WERI-Rb-1 (cell line): ENCODE measurements around the gene GRIN3B.

ENCODE experiments used
- DNase-seq: peaks from one replicate; pipeline ENCODE4 v3.0.0-alpha.2; 2020
- H3K27ac ChIP-seq: fragments of 250-450 bp; sonication (Bioruptor Pico); 2 replicates; pipeline ENCODE4 v1.5.1; 2020; ENCODE audit warnings: mild to moderate bottlenecking, moderate library complexity
- H3K27me3 ChIP-seq: fragments of 250-450 bp; sonication (Bioruptor Pico); 2 replicates; pipeline ENCODE4 v1.5.1; 2021; ENCODE audit warnings: mild to moderate bottlenecking, low read depth, moderate library complexity; ENCODE audit not compliant: insufficient read depth, severe bottlenecking
- H3K36me3 ChIP-seq: fragments of 250-450 bp; sonication (Bioruptor Pico); 2 replicates; pipeline ENCODE4 v1.5.1; 2020; ENCODE audit warnings: mild to moderate bottlenecking, moderate library complexity
- H3K4me3 ChIP-seq: 2 replicates; pipeline ENCODE4 v1.5.1; 2011; ENCODE audit warnings: low read depth, mild to moderate bottlenecking, control low read depth, low read length
- H3K9me3 ChIP-seq: fragments of 250-450 bp; sonication (Bioruptor Pico); 2 replicates; pipeline ENCODE4 v1.5.1; 2021; ENCODE audit warnings: mild to moderate bottlenecking, moderate library complexity; ENCODE audit not compliant: severe bottlenecking
- TF ChIP-seq, protein P1 (sequence below): IDR thresholded peaks from 2 replicates; pipeline ENCODE4 v1.5.1; 2011; ENCODE audit warnings: low read depth, mild to moderate bottlenecking, control low read depth, inconsistent platforms, low read length

The GRIN3B gene

DNA sequence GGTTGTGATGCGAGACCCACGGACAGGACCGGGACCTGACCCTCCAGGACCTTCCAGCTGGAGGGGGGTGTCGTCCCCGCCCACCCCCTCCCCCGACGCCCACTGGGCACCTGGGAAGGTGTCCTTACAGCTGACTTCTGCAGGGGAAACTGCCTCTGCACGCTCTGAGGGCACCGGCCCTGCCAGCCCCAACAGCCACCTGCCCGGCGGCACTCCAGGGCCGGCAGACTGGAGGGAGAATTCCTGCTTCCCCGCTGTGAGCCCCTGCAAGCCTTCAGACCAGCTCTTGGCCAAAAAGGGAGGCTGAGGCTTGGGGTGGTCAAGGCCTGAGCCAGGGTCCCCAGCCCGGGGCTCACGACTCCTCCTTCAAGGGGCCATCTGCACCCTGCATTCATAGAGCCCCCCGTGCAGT lies 27.4 kb downstream of the GRIN3B start:
- no peaks in the 10 kb centered on the region for H3K9me3 ChIP-seq
- no peaks in the 10 kb centered on the region for H3K27me3 ChIP-seq
- DNase-seq, result no peak
- H3K27ac ChIP-seq, result peak overlapping the region; percentile 89
- peaks cover 15% of the 10 kb centered on the region for H3K36me3 ChIP-seq
- TF ChIP-seq, protein P1, sequence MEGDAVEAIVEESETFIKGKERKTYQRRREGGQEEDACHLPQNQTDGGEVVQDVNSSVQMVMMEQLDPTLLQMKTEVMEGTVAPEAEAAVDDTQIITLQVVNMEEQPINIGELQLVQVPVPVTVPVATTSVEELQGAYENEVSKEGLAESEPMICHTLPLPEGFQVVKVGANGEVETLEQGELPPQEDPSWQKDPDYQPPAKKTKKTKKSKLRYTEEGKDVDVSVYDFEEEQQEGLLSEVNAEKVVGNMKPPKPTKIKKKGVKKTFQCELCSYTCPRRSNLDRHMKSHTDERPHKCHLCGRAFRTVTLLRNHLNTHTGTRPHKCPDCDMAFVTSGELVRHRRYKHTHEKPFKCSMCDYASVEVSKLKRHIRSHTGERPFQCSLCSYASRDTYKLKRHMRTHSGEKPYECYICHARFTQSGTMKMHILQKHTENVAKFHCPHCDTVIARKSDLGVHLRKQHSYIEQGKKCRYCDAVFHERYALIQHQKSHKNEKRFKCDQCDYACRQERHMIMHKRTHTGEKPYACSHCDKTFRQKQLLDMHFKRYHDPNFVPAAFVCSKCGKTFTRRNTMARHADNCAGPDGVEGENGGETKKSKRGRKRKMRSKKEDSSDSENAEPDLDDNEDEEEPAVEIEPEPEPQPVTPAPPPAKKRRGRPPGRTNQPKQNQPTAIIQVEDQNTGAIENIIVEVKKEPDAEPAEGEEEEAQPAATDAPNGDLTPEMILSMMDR, result no peak
- peak overlapping the region; percentile 73 for H3K4me3 ChIP-seq

DNA sequence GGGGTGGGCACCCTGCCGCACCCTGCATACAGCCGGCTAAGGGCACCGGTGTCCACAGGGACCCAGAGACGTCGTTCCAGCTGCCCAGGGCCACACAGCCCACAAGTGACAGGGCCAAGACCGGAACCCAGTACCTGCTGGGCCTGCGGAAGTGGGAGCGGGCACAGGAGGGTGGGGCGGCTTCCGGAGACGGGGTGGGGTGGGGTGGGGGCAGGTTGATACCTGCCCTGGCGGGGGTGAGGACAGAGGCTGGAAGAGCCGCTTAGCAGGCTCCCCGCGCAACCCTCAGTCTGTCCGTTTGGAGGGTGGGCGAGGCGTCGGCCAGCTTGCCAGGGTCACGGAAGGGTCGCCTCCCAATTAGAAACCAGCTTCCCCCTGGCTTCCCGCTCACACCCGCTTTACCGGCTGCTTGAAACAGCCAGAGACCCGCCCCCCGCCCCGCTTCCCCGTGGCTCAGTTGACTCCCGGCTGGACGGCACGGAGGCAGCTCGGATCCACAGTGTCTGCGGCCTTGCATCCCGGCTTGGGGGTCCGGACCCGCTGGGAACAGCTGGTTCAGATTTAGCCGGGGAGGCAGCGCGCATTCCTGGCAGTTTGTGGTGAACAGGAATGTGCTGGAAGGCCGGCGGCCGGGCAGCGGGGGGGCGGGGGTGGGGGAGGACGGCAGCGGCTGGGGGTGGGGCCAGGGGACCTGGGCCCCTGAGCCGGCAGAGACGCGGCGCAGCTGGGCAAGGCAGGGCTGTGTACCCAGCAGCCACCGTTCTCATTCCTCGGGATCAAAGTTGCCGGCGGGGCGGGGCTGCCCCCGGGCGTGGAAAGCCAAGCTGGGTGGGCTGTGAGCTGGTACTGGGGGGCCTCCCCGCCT lies 28.1 kb downstream of the GRIN3B start:
- peaks cover 21% of the 10 kb centered on the region for H3K36me3 ChIP-seq
- H3K27ac ChIP-seq, result peak overlapping the region; percentile 89
- H3K4me3 ChIP-seq, result peak overlapping the region; percentile 73
- no peaks in the 10 kb centered on the region for H3K27me3 ChIP-seq
- DNase-seq, result peak; percentile 83
- H3K9me3 ChIP-seq, result no peaks in the 10 kb centered on the region
- TF ChIP-seq, protein P1, result no peak

DNA sequence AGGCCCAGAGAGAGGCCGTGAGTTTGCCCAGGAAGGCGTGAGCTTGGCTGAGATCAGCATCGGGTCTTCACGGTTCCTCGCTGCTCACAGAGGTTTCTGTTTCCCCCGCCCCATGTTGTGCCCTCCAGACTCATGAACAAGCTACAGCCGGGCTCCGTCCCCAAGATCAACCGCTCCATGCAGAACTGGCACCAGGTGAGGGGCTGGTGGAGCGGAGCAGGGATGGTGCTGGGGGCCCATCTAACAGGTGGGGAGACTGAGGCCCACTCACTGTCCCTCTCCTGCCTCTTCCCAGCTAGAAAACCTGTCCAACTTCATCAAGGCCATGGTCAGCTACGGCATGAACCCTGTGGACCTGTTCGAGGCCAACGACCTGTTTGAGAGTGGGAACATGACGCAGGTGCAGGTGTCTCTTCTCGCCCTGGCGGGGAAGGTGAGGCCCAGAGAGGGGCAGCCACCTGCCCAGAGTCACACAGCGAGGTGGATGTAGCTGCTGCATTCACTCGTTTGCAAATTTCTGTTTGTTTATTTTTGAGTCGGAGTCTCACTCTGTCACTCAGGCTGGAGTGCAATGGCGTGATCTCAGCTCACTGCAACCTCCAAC lies 32.1 kb downstream of the GRIN3B start:
- TF ChIP-seq, protein P1, result no peak
- no peak for DNase-seq
- Histone ChIP-seq H3K36me3 (peaks cover 42% of the 10 kb centered on the region), H3K4me3 (no peak overlapping the region), H3K27me3 (no peaks in the 10 kb centered on the region), H3K9me3 (no peaks in the 10 kb centered on the region), H3K27ac (no peak overlapping the region)

DNA sequence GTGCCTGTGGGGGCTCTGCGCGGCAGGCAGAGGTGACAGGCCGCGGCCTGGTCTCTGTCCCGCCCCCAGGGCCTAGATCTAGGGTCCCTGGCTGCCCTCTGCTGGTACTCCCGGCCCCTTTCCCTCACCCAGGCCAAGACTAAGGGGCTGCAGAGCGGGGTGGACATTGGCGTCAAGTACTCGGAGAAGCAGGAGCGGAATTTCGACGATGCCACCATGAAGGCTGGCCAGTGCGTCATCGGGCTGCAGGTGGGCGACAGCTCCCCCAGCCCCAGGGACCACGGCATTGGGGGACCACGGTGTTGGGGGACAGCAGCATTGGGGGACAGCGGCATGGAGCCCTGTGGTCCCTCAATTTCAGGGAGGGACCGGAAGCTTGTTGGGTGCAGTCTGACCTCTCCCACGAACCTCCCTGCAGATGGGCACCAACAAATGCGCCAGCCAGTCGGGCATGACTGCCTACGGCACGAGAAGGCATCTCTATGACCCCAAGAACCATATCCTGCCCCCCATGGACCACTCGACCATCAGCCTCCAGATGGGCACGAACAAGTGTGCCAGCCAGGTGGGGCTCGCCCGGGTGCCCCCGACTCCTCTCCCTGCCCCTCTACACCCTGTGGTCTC lies 35.9 kb downstream of the GRIN3B start:
- peaks cover 47% of the 10 kb centered on the region for H3K36me3 ChIP-seq
- DNase-seq, result no peak

DNA sequence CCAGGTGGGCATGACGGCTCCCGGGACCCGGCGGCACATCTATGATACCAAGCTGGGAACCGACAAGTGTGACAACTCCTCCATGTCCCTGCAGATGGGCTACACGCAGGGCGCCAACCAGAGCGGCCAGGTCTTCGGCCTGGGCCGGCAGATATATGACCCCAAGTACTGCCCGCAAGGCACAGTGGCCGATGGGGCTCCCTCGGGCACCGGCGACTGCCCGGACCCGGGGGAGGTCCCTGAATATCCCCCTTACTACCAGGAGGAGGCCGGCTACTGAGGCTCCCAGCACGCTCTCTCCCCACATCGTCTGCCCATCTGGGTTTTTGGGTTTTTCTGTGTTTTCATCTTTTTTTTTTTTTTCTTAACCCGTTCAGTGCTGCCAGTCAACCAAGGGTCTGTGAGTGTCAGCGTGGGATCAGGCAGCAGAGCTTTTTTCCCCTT lies 37.4 kb downstream of the GRIN3B start:
- Histone ChIP-seq H3K9me3 (no peaks in the 10 kb centered on the region), H3K36me3 (peaks cover 48% of the 10 kb centered on the region), H3K27me3 (no peaks in the 10 kb centered on the region), H3K27ac (no peak overlapping the region), H3K4me3 (no peak overlapping the region)
- no peak for DNase-seq
- TF ChIP-seq, protein P1, result no peak

More for the DNA sequence above, 35.9 kb downstream of the GRIN3B start:
- H3K9me3 ChIP-seq, result no peaks in the 10 kb centered on the region
- H3K4me3 ChIP-seq, result no peak overlapping the region
- TF ChIP-seq, protein P1, result peak; percentile 35; the same call in 1 of the 2 replicates
- no peak overlapping the region for H3K27ac ChIP-seq
- H3K27me3 ChIP-seq, result no peaks in the 10 kb centered on the region
